HepG2 (cell line): ENCODE measurements around the gene RAB43. TPM values are rescaled to one million over a fixed set of nuclear protein-coding genes. Genes with fewer than 3 reads are reported as not detected.

Source experiments
- DZIP1 ChIP-seq: sonication (generic); formaldehyde crosslinking; IDR thresholded peaks from 2 replicates; pipeline ENCODE4 v1.5.0; 2020; ENCODE audit warnings: mild to moderate bottlenecking, missing genetic modification reagents
- GABPA ChIP-seq, 2 experiments: IDR thresholded peaks; 2 replicates each; pipeline ENCODE4 v1.6.1; 2011 to 2016; ENCODE audit warnings: low read depth in 2 of 2, low read length in 1 of 2, missing biosample characterization in 1 of 2, missing genetic modification characterization in 1 of 2
- GMEB2 ChIP-seq: IDR thresholded peaks from 2 replicates; pipeline ENCODE4 v1.6.1; 2016; ENCODE audit warnings: missing biosample characterization, missing genetic modification reagents, low read depth
- HIVEP1 ChIP-seq: sonication (generic); formaldehyde crosslinking; IDR thresholded peaks from 2 replicates; pipeline ENCODE4 v1.4.0; 2020; ENCODE audit warnings: mild to moderate bottlenecking, missing genetic modification reagents
- HNRNPH1 ChIP-seq: fragments of 200-400 bp; formaldehyde crosslinking; optimal IDR thresholded peaks from 2 replicates; pipeline ENCODE3; 2017; ENCODE audit warnings: mild to moderate bottlenecking, low read depth, low read length
- IKZF1 ChIP-seq: fragments of 450-650 bp; IDR thresholded peaks from 2 replicates; pipeline ENCODE4 v1.7.1; 2016
- MAZ ChIP-seq, 2 experiments: sonication (generic) in 1 of 2; formaldehyde crosslinking in 1 of 2; IDR thresholded peaks; 2 replicates each; pipeline versions ENCODE4 v1.5.0 to v1.6.1; 2012 to 2020; ENCODE audit warnings: low read depth in 2 of 2, mild to moderate bottlenecking in 2 of 2, borderline replicate concordance in 1 of 2, improper control_type of control experiment in 1 of 2, low read length in 1 of 2, missing genetic modification reagents in 1 of 2, moderate library complexity in 1 of 2
- PAF1 ChIP-seq: IDR thresholded peaks from 2 replicates; pipeline ENCODE4 v1.6.1; 2016; ENCODE audit warnings: missing genetic modification reagents, missing compliant biosample characterization
- PRDM4 ChIP-seq: sonication (generic); formaldehyde crosslinking; IDR thresholded peaks from 2 replicates; pipeline ENCODE4 v1.9.0; 2021; ENCODE audit warnings: missing genetic modification reagents, borderline replicate concordance
- YEATS4 ChIP-seq: sonication (generic); formaldehyde crosslinking; IDR thresholded peaks from 2 replicates; pipeline ENCODE4 v1.4.0; 2020; ENCODE audit warnings: missing genetic modification reagents, borderline replicate concordance
- ZBTB14 ChIP-seq: sonication (generic); formaldehyde crosslinking; IDR thresholded peaks from 2 replicates; pipeline ENCODE4 v1.4.0; 2020; ENCODE audit warnings: missing genetic modification reagents
- ZBTB44 ChIP-seq: sonication (generic); formaldehyde crosslinking; IDR thresholded peaks from 2 replicates; pipeline ENCODE4 v1.4.0; 2020; ENCODE audit warnings: missing genetic modification reagents
- ZNF234 ChIP-seq: sonication (generic); formaldehyde crosslinking; conservative IDR thresholded peaks from 2 replicates; pipeline ENCODE4 v1.5.1; 2020; ENCODE audit warnings: mild to moderate bottlenecking, missing genetic modification reagents
- ZNF329 ChIP-seq: sonication (generic); formaldehyde crosslinking; IDR thresholded peaks from 2 replicates; pipeline ENCODE4 v1.9.0; 2021; ENCODE audit warnings: low read depth, mild to moderate bottlenecking, missing genetic modification reagents
- ZNF639 ChIP-seq: conservative IDR thresholded peaks from 2 replicates; pipeline ENCODE4 v1.6.1; 2018; ENCODE audit warnings: missing genetic modification reagents
- polyA plus RNA-seq, 8 experiments: library from polyadenylated mRNA; depleted of rRNA in 3 of 8; stranded (reverse) in 7 of 8; unstranded in 1 of 8; fragments of >200 nt; fragmentation: Illumina TruSeq in 4 of 8; extraction: Trizol in 4 of 8; gene quantifications; 2 replicates each; pipeline versions ENCODE4 v1.2.1 to v1.2.3, GENCODE V29; 2011 to 2016; ENCODE audit warnings: low read depth in 4 of 8, missing spikeins in 1 of 8, mixed read lengths in 1 of 8; ENCODE audit not compliant: insufficient read depth in 1 of 8
- total RNA-seq, 5 experiments: library from RNA; depleted of rRNA; stranded (reverse); fragments of >200 nt; fragmentation: Illumina TruSeq; extraction: Trizol; gene quantifications; 2 replicates each; pipeline ENCODE4 v1.2.3, GENCODE V29; 2016; ENCODE audit warnings: low read depth in 1 of 5

RAB43 gene
- total and polyA plus RNA-seq, 2 of the 13 experiments (the other 11 are each of a cell fraction or from before 2014, with no cell fraction given) = 11.8 to 18.4 TPM

GRCh38 chr3:129160891-129161859 lies 39.6 kb upstream of the RAB43 start, which contains the start of gene ISY1 (continued):
- TF ChIP-seq GABPA (IDR thresholded peaks at IDR 0.05; ENCODE audit: low read depth, low read length) (peak; percentile 82), GABPA (CRISPR knock-in tag; IDR thresholded peaks at IDR 0.05; ENCODE audit: low read depth) (peak; percentile 97), GMEB2 (CRISPR knock-in tag) (peak; percentile 58; the same call in 1 of the 2 replicates), PRDM4 (CRISPR knock-in tag) (no peak), HNRNPH1 (no peak), ZNF329 (no peak), ZBTB44 (CRISPR knock-in tag) (no peak), IKZF1 (no peak), DZIP1 (no peak), ZNF639 (CRISPR knock-in tag) (peak; percentile 45; the same call in 1 of the 2 replicates), ZBTB14 (CRISPR knock-in tag) (no peak; the same call in 1 of the 2 replicates), HIVEP1 (CRISPR knock-in tag) (no peak; the same call in none of the 2 replicates), YEATS4 (CRISPR knock-in tag) (peak; percentile 72; the same call in 1 of the 2 replicates), MAZ (IDR thresholded peaks at IDR 0.05; ENCODE audit: borderline replicate concordance, low read depth, low read length) (no peak), MAZ (CRISPR knock-in tag; IDR thresholded peaks at IDR 0.05; ENCODE audit: low read depth) (peak; percentile 58; the same call in 1 of the 2 replicates), ZNF234 (no peak), PAF1 (no peak)
